ENCODE results near the gene SMIM38.

GRCh38 chr11:69204941-69205742 is 49.4 kb downstream of the SMIM38 start:
- TF ChIP-seq, protein P1, sequence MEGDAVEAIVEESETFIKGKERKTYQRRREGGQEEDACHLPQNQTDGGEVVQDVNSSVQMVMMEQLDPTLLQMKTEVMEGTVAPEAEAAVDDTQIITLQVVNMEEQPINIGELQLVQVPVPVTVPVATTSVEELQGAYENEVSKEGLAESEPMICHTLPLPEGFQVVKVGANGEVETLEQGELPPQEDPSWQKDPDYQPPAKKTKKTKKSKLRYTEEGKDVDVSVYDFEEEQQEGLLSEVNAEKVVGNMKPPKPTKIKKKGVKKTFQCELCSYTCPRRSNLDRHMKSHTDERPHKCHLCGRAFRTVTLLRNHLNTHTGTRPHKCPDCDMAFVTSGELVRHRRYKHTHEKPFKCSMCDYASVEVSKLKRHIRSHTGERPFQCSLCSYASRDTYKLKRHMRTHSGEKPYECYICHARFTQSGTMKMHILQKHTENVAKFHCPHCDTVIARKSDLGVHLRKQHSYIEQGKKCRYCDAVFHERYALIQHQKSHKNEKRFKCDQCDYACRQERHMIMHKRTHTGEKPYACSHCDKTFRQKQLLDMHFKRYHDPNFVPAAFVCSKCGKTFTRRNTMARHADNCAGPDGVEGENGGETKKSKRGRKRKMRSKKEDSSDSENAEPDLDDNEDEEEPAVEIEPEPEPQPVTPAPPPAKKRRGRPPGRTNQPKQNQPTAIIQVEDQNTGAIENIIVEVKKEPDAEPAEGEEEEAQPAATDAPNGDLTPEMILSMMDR (IDR thresholded peaks at IDR 0.05; ENCODE audit: low read length), result no peak
- no peak for TF ChIP-seq EZH2 (IDR thresholded peaks at IDR 0.05; ENCODE audit: borderline replicate concordance, low read length)
